DOHH2 (cell line): ENCODE measurements around the gene TMEM38A.
"Not testable (repeated sequence)": the region's sequence is repeated elsewhere in the genome, so short reads cannot be mapped to it uniquely, and the experiment has no call there.

Source experiments
- H3F3A ChIP-seq: fragments of 200-600 bp; sonication (generic), shearing (Covaris generic); 2 replicates; pipeline ENCODE4 v1.6.0; 2016; ENCODE audit warnings: antibody characterized with exemption, mild to moderate bottlenecking; ENCODE audit not compliant: control insufficient read depth, insufficient read depth
- H3K27ac ChIP-seq: fragments of 200-600 bp; sonication (generic); 2 replicates; pipeline ENCODE4 v1.5.1; 2014; ENCODE audit warnings: low read depth, mild to moderate bottlenecking, low read length, moderate library complexity
- H3K27me3 ChIP-seq: fragments of 200-600 bp; sonication (generic); 2 replicates; pipeline ENCODE4 v1.6.1; 2014; ENCODE audit warnings: mild to moderate bottlenecking, low read length, mixed read lengths; ENCODE audit not compliant: control insufficient read depth
- H3K36me3 ChIP-seq: fragments of 200-600 bp; sonication (generic); 2 replicates; pipeline ENCODE4 v1.6.1; 2014; ENCODE audit warnings: mild to moderate bottlenecking, low read length, moderate library complexity, mixed read lengths; ENCODE audit not compliant: control insufficient read depth
- H3K4me1 ChIP-seq: fragments of 200-600 bp; sonication (generic); 2 replicates; pipeline ENCODE4 v1.6.1; 2014; ENCODE audit warnings: mild to moderate bottlenecking, low read length, mixed read lengths; ENCODE audit not compliant: control insufficient read depth
- H3K4me2 ChIP-seq: fragments of 200-600 bp; sonication (generic); 2 replicates; pipeline ENCODE4 v1.6.0; 2014; ENCODE audit warnings: mild to moderate bottlenecking, low read length, moderate library complexity
- H3K4me3 ChIP-seq: fragments of 200-600 bp; sonication (generic); 2 replicates; pipeline ENCODE4 v1.5.1; 2014; ENCODE audit warnings: mild to moderate bottlenecking, low read length, mixed read lengths
- H3K79me2 ChIP-seq: fragments of 200-600 bp; sonication (generic); 2 replicates; pipeline ENCODE4 v1.6.1; 2014; ENCODE audit warnings: mild to moderate bottlenecking, low read length, mixed read lengths; ENCODE audit not compliant: control insufficient read depth
- H3K9me2 ChIP-seq: fragments of 200-600 bp; sonication (generic); replicated peaks from 2 replicates; pipeline ENCODE4 v1.6.1; 2014; ENCODE audit warnings: mild to moderate bottlenecking, low read length, mixed read lengths; ENCODE audit not compliant: control insufficient read depth
- H3K9me3 ChIP-seq: fragments of 200-600 bp; sonication (generic); 2 replicates; pipeline ENCODE4 v1.6.1; 2014; ENCODE audit warnings: antibody characterized with exemption, low read length, mixed read lengths; ENCODE audit not compliant: control insufficient read depth, insufficient read depth
- H4K20me1 ChIP-seq: fragments of 200-600 bp; sonication (generic); 2 replicates; pipeline ENCODE4 v1.6.0; 2014; ENCODE audit warnings: low read depth, mild to moderate bottlenecking, antibody characterized with exemption, low read length, moderate library complexity; ENCODE audit not compliant: control insufficient read depth, insufficient read depth
- EZH2phosphoT487 ChIP-seq: fragments of 200-600 bp; sonication (generic); IDR thresholded peaks from 2 replicates; pipeline ENCODE4 v1.6.1; 2017; ENCODE audit warnings: borderline replicate concordance, mild to moderate bottlenecking, antibody characterized with exemption, low read length, moderate library complexity, mixed read lengths
- TF ChIP-seq, protein P1 (sequence below): fragments of 200-600 bp; sonication (generic); IDR thresholded peaks from one replicate; pipeline ENCODE4 v1.5.1; 2014; ENCODE audit warnings: antibody characterized with exemption, mild to moderate bottlenecking, low read depth, low read length; ENCODE audit not compliant: poor library complexity, severe bottlenecking

TMEM38A gene

DNA sequence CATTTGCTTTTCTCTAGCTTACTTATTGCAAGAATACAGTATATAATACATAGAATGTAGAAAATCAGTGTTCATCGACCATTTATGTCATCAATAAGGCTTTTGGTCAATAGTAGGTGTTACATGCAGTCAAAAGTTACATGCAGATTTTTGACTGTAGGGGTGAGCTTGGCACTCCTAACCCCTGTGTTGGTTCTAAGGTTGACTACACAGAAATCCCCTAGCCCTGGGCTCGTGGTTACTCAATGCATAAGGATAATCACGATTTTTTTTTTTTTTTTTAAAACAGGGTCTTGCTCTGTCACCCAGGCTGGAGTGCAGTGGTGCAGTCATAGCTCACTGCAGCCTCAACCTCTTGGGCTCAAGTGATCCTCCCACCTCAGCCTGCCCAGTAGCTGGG, 54.7 kb downstream of the TMEM38A start:
- no peaks in the 10 kb centered on the region for H3K9me2 ChIP-seq
- no peak overlapping the region for H3K27ac ChIP-seq
- H3K4me2 ChIP-seq, result no peak overlapping the region
- TF ChIP-seq, protein P1, sequence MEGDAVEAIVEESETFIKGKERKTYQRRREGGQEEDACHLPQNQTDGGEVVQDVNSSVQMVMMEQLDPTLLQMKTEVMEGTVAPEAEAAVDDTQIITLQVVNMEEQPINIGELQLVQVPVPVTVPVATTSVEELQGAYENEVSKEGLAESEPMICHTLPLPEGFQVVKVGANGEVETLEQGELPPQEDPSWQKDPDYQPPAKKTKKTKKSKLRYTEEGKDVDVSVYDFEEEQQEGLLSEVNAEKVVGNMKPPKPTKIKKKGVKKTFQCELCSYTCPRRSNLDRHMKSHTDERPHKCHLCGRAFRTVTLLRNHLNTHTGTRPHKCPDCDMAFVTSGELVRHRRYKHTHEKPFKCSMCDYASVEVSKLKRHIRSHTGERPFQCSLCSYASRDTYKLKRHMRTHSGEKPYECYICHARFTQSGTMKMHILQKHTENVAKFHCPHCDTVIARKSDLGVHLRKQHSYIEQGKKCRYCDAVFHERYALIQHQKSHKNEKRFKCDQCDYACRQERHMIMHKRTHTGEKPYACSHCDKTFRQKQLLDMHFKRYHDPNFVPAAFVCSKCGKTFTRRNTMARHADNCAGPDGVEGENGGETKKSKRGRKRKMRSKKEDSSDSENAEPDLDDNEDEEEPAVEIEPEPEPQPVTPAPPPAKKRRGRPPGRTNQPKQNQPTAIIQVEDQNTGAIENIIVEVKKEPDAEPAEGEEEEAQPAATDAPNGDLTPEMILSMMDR, result no peak
- TF ChIP-seq EZH2phosphoT487, result no peak
- H3F3A ChIP-seq, result peaks cover 26% of the 10 kb centered on the region
- no peaks in the 10 kb centered on the region for H4K20me1 ChIP-seq
- H3K9me3 ChIP-seq, result no peaks in the 10 kb centered on the region
- H3K27me3 ChIP-seq, result no peaks in the 10 kb centered on the region
- no peak overlapping the region for H3K4me3 ChIP-seq
- H3K79me2 ChIP-seq, result no peaks in the 10 kb centered on the region
- H3K36me3 ChIP-seq, result no peaks in the 10 kb centered on the region
- peaks cover 72% of the 10 kb centered on the region for H3K4me1 ChIP-seq

DNA sequence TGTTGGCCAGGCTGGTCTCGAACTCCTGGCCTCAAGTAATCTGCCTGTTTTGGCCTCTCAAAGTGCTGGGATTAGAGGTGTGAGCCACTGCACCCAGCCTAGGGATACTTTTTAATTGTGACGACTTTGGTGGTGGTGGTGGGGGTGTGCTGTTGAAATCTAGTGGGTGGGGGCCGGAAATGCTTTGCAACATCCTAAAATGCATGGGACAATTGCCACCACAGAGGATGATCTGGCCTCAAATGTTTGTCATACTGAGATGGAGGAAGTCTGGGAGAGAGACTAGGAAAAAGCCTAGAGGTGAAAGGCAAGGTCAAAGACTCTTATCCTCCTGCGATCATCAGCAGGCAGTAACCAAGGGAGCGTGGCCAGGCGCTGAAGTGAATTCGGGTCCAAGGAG, 60.1 kb downstream of the TMEM38A start:
- no peak overlapping the region for H3K4me2 ChIP-seq
- H3K4me1 ChIP-seq, result peaks cover 26% of the 10 kb centered on the region
- no peaks in the 10 kb centered on the region for H3K36me3 ChIP-seq
- H3K4me3 ChIP-seq, result no peak overlapping the region
- no peak overlapping the region for H3K27ac ChIP-seq
- peaks cover 12% of the 10 kb centered on the region for H3F3A ChIP-seq
- H3K27me3 ChIP-seq, result no peaks in the 10 kb centered on the region
- no peak for TF ChIP-seq EZH2phosphoT487
- TF ChIP-seq, protein P1, result no peak
- no peaks in the 10 kb centered on the region for H3K9me3 ChIP-seq
- H4K20me1 ChIP-seq, result no peaks in the 10 kb centered on the region
- H3K9me2 ChIP-seq, result no peaks in the 10 kb centered on the region
- H3K79me2 ChIP-seq, result no peaks in the 10 kb centered on the region

DNA sequence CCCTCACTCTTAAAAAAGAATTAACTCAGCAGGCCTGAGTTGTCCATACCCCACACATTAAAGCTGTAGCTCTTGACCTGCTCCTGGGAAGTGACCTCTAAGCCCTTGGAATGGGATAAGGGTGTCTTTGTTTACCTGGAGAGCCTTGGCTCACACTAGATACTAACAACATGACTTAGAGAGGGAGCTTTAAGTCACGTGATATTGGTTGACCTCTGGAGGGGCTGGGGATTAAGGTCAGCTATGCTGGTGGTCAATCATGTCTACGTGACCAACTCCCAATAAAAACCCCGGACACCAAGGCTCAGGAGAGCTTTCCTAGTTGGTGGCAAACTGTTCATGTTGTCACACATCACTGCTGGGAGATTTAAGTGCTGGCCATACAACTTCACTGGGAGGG, 61.7 kb downstream of the TMEM38A start:
- no peaks in the 10 kb centered on the region for H3K9me3 ChIP-seq
- H3K36me3 ChIP-seq, result no peaks in the 10 kb centered on the region
- H3F3A ChIP-seq, result peaks cover 10% of the 10 kb centered on the region
- no peaks in the 10 kb centered on the region for H3K79me2 ChIP-seq
- H3K4me3 ChIP-seq, result no peak overlapping the region
- TF ChIP-seq EZH2phosphoT487, result no peak
- TF ChIP-seq, protein P1, result no peak
- no peaks in the 10 kb centered on the region for H3K9me2 ChIP-seq
- peaks cover 26% of the 10 kb centered on the region for H3K4me1 ChIP-seq
- no peaks in the 10 kb centered on the region for H3K27me3 ChIP-seq
- no peak overlapping the region for H3K4me2 ChIP-seq
- H4K20me1 ChIP-seq, result no peaks in the 10 kb centered on the region
- H3K27ac ChIP-seq, result no peak overlapping the region

DNA sequence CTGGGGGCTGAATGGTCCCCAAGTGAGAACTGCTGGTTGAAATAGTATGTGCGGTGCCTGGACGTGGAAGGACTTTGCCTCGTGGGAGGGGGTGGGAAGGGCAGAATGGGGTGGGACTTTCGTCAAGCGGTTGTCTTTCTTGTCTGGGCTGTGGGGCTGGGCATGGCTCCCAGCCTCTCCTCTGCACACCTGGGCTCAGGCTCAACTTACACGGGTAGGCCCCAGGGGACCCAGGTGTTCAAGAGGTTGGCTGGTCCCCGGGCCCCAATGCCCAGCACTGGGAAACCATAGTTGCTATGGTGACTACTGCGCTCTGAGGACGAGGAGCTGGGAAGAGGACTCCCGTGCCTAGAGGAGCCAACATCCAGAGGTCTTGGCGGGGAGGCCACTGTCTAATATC, 66.0 kb downstream of the TMEM38A start:
- Histone ChIP-seq H4K20me1 (no peaks in the 10 kb centered on the region), H3F3A (no peaks in the 10 kb centered on the region), H3K27me3 (no peaks in the 10 kb centered on the region), H3K36me3 (no peaks in the 10 kb centered on the region), H3K9me2 (no peaks in the 10 kb centered on the region), H3K9me3 (no peaks in the 10 kb centered on the region), H3K79me2 (no peaks in the 10 kb centered on the region), H3K4me1 (no peaks in the 10 kb centered on the region), H3K4me3 (no peak overlapping the region), H3K27ac (no peak overlapping the region), H3K4me2 (no peak overlapping the region)
- TF ChIP-seq EZH2phosphoT487, result no peak

DNA sequence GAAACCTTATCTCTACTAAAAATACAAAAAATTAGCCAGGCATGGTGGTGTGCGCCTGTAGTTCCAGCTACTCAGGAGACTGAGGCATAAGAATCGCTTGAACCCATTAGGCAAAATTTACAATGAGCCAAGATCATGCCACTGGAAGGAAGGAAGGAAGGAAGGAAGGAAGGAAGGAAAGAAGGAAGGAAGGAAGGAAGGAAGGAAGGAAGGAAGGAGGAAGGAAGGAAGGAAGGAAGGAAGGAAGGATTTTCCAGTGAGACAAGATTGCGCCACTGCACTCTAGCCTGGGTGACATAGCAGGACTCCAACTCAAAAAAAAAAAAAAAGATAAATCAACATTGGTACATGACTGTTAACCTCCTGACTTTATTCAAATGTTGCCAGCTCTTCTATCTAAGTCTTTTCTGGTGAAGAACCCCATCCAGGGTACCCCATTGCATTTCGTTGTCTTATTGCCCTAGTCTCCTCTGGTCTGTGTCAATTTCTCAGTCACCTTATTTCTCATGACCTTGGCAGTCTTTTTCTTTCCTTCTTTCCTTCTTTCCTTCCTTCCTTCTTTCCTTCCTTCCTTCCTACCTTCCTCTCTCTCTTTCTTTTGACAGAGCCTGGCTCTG, 74.8 kb downstream of the TMEM38A start:
- not testable (repeated sequence) for H3K79me2 ChIP-seq, H4K20me1 ChIP-seq, H3K4me3 ChIP-seq, H3K4me2 ChIP-seq, H3K36me3 ChIP-seq, H3K4me1 ChIP-seq, H3K9me2 ChIP-seq, H3F3A ChIP-seq, H3K9me3 ChIP-seq, H3K27ac ChIP-seq, H3K27me3 ChIP-seq
